Right lobe of liver (tissue), 6 donors: Measurements from ENCODE around the gene CLK2. TPM values are rescaled to one million over a fixed set of nuclear protein-coding genes. Genes with fewer than 3 reads are reported as not detected.

Source experiments
- ATAC-seq, 4 donors: fragments of 200-7000 bp; cut with Tn5 transposase; one replicate each; pipeline ENCODE4 v1.9.1; 2020; ENCODE audit warnings: mild to moderate bottlenecking in 4 of 4, moderate library complexity in 4 of 4
- DNase-seq, 3 donors: peaks; one replicate each; pipeline ENCODE4 v3.0.0-alpha.2; 2020
- H3K27ac ChIP-seq, 3 donors: fragments of 200-600 bp; one replicate each; pipeline ENCODE4 v1.8.0; 2022
- H3K27me3 ChIP-seq, 2 donors: fragments of 200-600 bp; one replicate each; pipeline ENCODE4 v1.8.0; 2022
- H3K36me3 ChIP-seq, 4 donors: fragments of 200-600 bp; sonication (generic) in 1 of 4; one replicate each; pipeline versions ENCODE4 v1.5.1 to v1.8.0; 2017 to 2022; ENCODE audit warnings: control low read depth in 1 of 4
- H3K4me1 ChIP-seq, 4 donors: fragments of 200-600 bp; sonication (generic) in 1 of 4; one replicate each; pipeline versions ENCODE4 v1.5.1 to v1.8.0; 2017 to 2022; ENCODE audit warnings: control low read depth in 1 of 4
- H3K4me3 ChIP-seq, 3 donors: fragments of 200-600 bp; one replicate each; pipeline ENCODE4 v1.8.0; 2022
- H3K9me3 ChIP-seq, 4 donors: fragments of 200-600 bp; sonication (generic) in 1 of 4; one replicate each; pipeline versions ENCODE4 v1.5.1 to v1.8.0; 2017 to 2022; ENCODE audit warnings: control low read depth in 1 of 4
- POLR2A ChIP-seq: fragments of 450-650 bp; IDR thresholded peaks from one replicate; pipeline ENCODE4 v1.6.1; 2017; ENCODE audit warnings: antibody characterized with exemption, mild to moderate bottlenecking
- WGBS: methylation state at CpG from one replicate; pipeline ENCODE4 v1.1.6; 2018; ENCODE audit warnings: low coverage, low lambda C conversion rate; ENCODE audit not compliant: insufficient coverage; ENCODE audit errors: missing lambda C conversion rate; 5-methylcytosine and 5-hydroxymethylcytosine counted together
- intact Hi-C, 2 donors: fragments of 100-400 bp; cut with DNase I; formaldehyde crosslinking; loops; one replicate each; pipeline versions ENCODE4 v1.11.2 to v1.14.1; 2022
- total RNA-seq, 6 experiments: library from RNA; depleted of rRNA in 2 of 6; stranded (reverse); fragments of >200 nt in 2 of 6; fragmentation: NEBNext Ultra II Directional in 3 of 6; extraction: Animal tissue kit (Norgen Biotek cat#: 25700) in 3 of 6; gene quantifications; one replicate each; pipeline versions ENCODE4 v1.1.0 to v1.2.4, GENCODE V29; 2016 to 2023
- TF ChIP-seq, protein P1 (sequence below), 4 donors: fragments of 200-600 bp in 3 of 4; fragments of 450-650 bp in 1 of 4; IDR thresholded peaks; one replicate each; pipeline versions ENCODE4 v1.5.1 to v1.8.0; 2016 to 2022; ENCODE audit warnings: antibody characterized with exemption in 4 of 4, mild to moderate bottlenecking in 2 of 4
- donor health status: DM: no; HTN: yes; CAD: no.
- donor health status: DM: no; HTN: no; CAD: no.
- donor health status: DM: no; HTN: no; CAD: no.
- donor health status: DM: no; HTN: yes; CAD: no.
- donor health status: DM: no; HTN: yes; CAD: no.

Gene CLK2
- total RNA-seq, 6 experiments from 2014 or later = 10.4 to 29.2 (median 20.2) TPM

GRCh38 chr1:155277070-155277901 lies 4.0 kb upstream of the CLK2 start, which contains the start of gene HCN3:
Gene HCN3, plus strand, starts transcription at chr1:155277463. Its CDS starts 128 bp downstream, at chr1:155277591.
- H3K9me3 ChIP-seq = no peaks in the 10 kb centered on the region
- WGBS = 2% methylated on average over 13 of the region's 68 CpGs
- intact Hi-C loops = loop anchor here (5.0 kb wide), 1 partner anchor 45 kb away; the partner anchor contains the start of gene RUSC1 (in 2 of the 2)

GRCh38 chr1:155272466-155273342 lies 600 bp downstream of the CLK2 start:
- Histone ChIP-seq H3K4me1 (peaks cover 0 to 12% (median 4%) of the 10 kb centered on the region in 4 donors), H3K4me3 (peak overlapping the region; percentile 59 to 80 (median 79)), H3K27ac (peak overlapping the region; percentile 63 to 84 (median 79)), H3K36me3 (peaks cover 9 to 33% (median 23%) of the 10 kb centered on the region in 4 donors), H3K9me3 (no peaks in the 10 kb centered on the region), H3K27me3 (no peaks in the 10 kb centered on the region)
- DNase-seq = no peak
- TF ChIP-seq, protein P1, sequence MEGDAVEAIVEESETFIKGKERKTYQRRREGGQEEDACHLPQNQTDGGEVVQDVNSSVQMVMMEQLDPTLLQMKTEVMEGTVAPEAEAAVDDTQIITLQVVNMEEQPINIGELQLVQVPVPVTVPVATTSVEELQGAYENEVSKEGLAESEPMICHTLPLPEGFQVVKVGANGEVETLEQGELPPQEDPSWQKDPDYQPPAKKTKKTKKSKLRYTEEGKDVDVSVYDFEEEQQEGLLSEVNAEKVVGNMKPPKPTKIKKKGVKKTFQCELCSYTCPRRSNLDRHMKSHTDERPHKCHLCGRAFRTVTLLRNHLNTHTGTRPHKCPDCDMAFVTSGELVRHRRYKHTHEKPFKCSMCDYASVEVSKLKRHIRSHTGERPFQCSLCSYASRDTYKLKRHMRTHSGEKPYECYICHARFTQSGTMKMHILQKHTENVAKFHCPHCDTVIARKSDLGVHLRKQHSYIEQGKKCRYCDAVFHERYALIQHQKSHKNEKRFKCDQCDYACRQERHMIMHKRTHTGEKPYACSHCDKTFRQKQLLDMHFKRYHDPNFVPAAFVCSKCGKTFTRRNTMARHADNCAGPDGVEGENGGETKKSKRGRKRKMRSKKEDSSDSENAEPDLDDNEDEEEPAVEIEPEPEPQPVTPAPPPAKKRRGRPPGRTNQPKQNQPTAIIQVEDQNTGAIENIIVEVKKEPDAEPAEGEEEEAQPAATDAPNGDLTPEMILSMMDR (IDR thresholded peaks at IDR 0.05) = no peak
- TF ChIP-seq POLR2A = no peak
- intact Hi-C loops = no loop called here
- 6% methylated on average over 34 of the region's 44 CpGs for WGBS
- ATAC-seq = peak; percentile 24 to 38 (median 32)

More at GRCh38 chr1:155277070-155277901, 4.0 kb upstream of the CLK2 start, which contains the start of gene HCN3:
- Histone ChIP-seq H3K4me3 (peak within 1 kb of the TSS; percentile 64 to 73 (median 68)), H3K4me1 (peaks cover 0 to 4% (median 2%) of the 10 kb centered on the region in 4 donors), H3K27me3 (no peaks in the 10 kb centered on the region), H3K27ac (no peak within 1 kb of the TSS), H3K36me3 (no peaks in the 10 kb centered on the region)
- TF ChIP-seq POLR2A = no peak
- TF ChIP-seq, protein P1 (IDR thresholded peaks at IDR 0.05) = peak; percentile 67 to 90 (median 87)
- ATAC-seq (peak; percentile 85 to 90 (median 89)), DNase-seq (peak; percentile 99)

DNA sequence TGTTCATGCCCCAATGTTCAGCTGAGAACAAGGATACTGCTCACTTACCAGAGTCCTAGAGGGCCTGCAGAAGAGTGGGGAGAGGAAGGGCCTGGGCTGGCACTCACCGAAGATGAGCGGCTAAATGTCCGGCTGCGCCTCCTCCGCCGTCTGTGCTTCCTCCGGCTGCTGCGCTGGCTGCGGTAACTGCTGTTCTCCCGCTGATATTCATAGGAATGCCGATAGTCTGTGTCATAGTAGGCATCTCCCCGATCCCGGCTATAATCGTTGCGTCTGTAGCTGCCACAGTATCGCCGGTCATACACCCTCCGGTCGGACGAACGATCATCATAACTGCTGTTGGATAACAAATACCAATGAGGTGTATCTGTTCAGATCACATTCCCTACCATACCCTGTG lies 3.9 kb downstream of the CLK2 start:
- intact Hi-C loops = no loop called here
- no peak overlapping the region for H3K4me3 ChIP-seq
- TF ChIP-seq POLR2A = no peak
- TF ChIP-seq, protein P1 (IDR thresholded peaks at IDR 0.05) = no peak
- WGBS = no CpG with 5 or more reads among the region's 21 CpGs
- H3K36me3 ChIP-seq = peaks cover 9 to 65% (median 38%) of the 10 kb centered on the region in 4 donors
- no peaks in the 10 kb centered on the region for H3K27me3 ChIP-seq
- no peak overlapping the region for H3K27ac ChIP-seq
- no peak for ATAC-seq
- no peak for DNase-seq
- H3K4me1 ChIP-seq = peaks cover 0 to 12% (median 4%) of the 10 kb centered on the region in 4 donors
- H3K9me3 ChIP-seq = no peaks in the 10 kb centered on the region

DNA sequence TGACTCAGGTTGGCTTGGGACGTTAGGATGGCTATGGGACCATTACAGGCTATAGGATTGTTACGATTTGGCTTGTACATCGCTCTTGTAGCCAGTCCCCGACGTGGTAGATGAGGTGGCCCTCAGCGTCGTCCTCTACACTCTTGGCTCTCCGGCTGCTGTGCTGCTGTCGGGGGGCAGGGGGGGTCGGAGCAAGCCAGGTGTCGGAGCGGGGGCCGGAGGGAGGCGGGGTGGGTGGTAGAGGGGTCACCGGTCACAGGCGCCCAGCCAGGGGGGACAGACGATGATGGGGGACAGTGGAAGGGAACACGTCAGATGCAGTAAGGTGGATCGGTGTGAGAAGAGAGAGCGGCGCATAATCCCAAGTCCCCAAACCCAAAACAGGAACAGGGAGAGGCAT lies 4.7 kb downstream of the CLK2 start:
- WGBS = 88% methylated on average over 8 of the region's 21 CpGs

More for the DNA sequence above, 4.7 kb downstream of the CLK2 start:
- TF ChIP-seq, protein P1 (IDR thresholded peaks at IDR 0.05) = no peak
- no peak for TF ChIP-seq POLR2A
- DNase-seq (no peak), ATAC-seq (no peak)
- H3K4me1 ChIP-seq = peaks cover 0 to 12% (median 4%) of the 10 kb centered on the region in 4 donors
- H3K4me3 ChIP-seq = no peak overlapping the region
- H3K27ac ChIP-seq = no peak overlapping the region
- no peaks in the 10 kb centered on the region for H3K27me3 ChIP-seq
- H3K36me3 ChIP-seq = peaks cover 9 to 73% (median 42%) of the 10 kb centered on the region in 4 donors
- intact Hi-C loops = no loop called here
- no peaks in the 10 kb centered on the region for H3K9me3 ChIP-seq
